GM18909 (cell line): ENCODE data around the gene C3.
"Not testable (repeated sequence)": the region's sequence is repeated elsewhere in the genome, so short reads cannot be mapped to it uniquely, and the experiment has no call there.

Experiments
- ATAC-seq: cut with Tn5 transposase; IDR thresholded peaks from one replicate; pipeline ENCODE4 v1.9.1; 2021; ENCODE audit warnings: mild to moderate bottlenecking; ENCODE audit not compliant: unreplicated experiment, poor library complexity

Gene C3

GRCh38 chr19:6672693-6673290 is 47.7 kb downstream of the C3 start:
- no peak for ATAC-seq

DNA sequence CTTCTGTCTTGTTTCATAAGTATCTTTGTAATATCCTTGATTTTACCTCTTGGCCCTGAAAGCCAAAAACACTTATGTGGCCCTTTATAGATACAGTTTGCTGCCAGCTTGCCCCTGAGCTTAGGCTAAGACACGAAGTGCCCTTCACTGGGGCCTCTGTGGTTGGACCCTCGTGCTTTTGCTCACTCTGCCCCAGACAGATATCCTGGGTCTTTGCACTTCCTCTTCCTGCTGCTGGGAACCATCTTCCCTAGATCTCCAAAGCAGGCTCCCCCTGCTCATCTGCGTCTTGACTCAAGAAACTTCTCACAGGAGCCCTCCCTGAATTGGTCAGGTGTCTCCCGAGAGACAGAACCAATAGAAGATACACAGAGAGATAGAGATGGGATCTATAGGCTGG is 48.5 kb downstream of the C3 start:
- ATAC-seq: no peak

- no peak for ATAC-seq
These were observed 51.8 kb downstream of the C3 start for GRCh38 chr19:6668691-6669090.

DNA sequence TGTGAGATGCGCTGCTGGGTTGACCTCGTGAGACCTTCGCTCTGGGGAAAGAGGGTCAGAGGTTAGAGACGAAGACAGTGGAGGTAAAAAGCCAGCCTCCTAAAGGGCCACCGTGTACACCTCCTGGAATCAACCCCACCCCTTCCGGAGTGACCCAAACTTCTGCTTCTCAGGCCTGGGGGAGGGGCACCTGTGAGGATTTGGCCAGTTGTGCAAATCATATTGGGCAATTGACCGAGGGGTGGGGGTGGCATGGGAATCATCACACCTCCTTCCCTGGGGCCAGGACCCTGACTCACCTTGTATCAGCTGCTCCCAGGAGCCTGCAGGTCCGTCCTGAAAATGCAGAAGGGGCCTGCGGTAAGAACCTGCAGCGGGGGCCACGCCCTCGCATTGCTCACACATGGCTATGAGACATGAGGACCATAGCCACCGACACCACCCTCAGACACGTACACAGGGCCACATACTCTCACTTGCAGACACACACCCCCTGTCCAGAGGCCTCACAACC is 53.3 kb downstream of the C3 start:
- no peak for ATAC-seq

- ATAC-seq: no peak
These were observed 55.5 kb downstream of the C3 start for GRCh38 chr19:6664916-6665315.

DNA sequence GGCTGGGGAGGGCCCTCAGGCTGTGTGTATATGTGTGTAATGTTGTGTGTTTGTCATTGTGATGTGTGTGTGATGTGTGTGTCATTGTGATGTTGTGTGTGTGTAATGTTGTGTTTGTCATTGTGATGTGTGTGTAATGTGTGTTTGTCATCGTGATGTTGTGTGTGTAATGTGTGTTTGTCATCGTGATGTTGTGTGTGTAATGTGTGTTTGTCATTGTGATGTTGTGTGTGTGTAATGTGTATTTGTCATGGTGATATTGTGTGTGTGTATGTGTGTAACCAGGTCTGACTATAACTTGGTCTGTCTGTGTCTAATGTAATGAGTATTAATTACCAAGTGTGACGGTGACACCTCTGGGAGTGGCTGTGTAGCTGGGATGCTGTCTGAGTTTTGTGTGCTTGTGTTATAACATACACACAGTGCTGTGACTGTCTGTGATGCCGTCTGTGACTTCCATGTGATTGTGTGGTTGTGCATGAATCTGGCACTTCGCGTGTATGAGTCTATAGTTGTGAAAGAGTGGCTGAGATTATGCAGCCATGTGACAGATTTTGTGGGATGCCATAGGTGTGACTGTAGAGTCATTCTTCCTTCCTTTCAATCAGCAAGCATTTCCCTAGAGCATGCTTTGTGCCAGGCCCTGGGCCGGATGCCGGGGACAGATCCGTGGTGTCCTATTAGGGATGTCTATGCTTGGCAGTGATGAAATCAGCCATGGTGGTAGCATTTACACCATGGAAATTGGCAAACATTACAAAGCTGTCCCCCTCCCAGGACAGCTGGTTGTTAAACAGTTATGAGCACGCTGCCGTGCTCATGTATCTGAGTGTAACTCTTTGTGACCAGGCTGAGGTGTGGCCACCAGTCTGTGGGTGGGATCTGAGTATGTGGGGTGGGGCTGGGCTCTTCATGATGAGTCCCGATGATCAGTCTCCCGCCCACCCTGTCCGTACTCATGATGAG is 56.9 kb downstream of the C3 start:
- ATAC-seq: no peak

GRCh38 chr19:6662702-6663101 is 57.7 kb downstream of the C3 start:
- ATAC-seq: no peak

DNA sequence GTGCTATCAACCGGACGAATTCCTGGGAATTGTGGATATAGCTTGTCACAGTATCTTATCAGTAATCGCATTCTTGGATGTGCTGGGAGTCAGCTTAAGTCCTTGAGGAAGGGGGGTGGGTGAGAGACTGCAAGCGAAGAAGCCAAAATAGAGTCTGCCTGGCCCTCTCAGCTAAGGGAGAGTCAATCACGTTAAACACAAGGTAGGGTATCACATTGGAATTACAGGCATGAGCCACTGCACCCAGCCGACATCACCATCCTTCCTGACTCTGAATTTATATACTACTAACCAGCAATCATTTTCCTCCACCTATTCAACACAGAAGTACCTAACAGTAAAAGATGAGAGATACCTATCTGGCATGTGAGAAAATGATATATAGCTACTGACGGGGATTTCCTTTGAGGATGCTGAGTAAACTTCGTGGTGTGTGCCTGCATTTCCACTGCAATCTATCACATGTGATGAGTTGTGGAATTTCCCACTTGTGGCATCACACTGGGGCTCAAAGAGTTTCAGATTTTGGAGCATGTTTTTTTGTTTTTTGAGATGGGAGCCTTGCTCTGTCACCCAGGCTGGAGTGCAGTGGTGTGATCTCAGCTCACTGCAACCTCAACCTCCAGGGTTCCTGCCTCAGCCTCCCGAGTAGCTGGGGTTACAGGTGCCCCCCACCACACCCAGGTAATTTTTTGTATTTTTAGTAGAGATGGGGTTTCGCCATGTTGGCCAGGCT is 58.8 kb downstream of the C3 start:
- not testable (repeated sequence) for ATAC-seq

GRCh38 chr19:6660930-6661329 is 59.5 kb downstream of the C3 start:
- no peak for ATAC-seq

GRCh38 chr19:6656390-6656789 is 64.1 kb downstream of the C3 start:
- not testable (repeated sequence) for ATAC-seq

- ATAC-seq: no peak
These were observed 65.8 kb downstream of the C3 start for GRCh38 chr19:6654347-6655310.

DNA sequence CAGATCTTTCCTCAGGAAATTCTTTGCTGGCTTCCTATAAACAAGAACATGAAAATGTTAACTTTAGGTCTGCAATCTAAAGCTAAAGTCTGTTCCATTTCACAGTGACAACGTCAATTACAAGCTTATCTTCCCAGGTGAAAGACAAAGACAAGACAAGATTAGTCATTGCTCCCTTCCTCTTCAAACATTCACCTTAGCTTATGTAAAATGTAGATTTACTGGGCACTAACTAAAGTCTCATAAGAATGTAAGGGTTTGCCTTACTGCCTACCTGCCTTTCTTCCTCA is 67.7 kb downstream of the C3 start:
- ATAC-seq: no peak

DNA sequence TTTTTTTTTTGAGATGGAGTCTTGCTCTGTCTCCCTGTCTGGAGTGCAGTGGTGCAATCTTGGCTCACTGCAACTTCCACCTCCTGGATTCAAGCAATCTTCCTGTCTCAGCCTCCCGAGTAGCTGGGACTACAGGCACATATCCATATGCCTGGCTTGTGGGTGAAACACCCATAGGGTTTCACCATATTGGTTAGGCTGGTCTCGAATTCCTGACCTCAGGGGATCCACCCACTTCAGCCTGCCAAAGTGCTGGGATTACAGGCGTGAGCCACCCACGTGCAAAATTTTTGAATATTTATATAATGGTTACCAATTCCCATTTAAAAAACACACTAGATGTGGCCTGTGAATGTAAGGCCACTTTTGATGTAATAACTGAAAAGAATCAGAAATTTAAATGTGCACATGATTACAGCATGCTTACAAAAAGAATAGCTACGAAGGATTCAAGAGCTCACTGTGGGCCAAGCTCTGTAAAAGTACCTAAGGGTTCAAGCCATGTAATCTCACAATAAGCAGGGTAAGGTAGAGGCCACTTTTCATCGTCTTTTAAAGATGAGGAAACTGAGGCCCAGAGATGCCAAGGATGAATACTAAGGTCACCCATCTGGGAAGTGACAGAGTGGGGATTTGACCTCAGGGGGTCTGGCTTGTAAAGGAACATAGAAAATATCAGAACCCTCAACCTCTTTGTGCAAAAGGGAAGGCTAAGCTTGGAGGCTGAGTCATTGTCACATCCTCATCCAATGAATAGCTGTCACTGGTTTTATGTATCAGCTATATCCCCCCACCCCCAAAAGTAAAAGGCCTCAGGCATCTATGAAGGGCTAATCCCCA is 68.3 kb downstream of the C3 start:
- ATAC-seq: no peak

- ATAC-seq: no peak
These were observed 71.3 kb downstream of the C3 start for GRCh38 chr19:6649185-6649584.

- no peak for ATAC-seq
These were observed 72.2 kb downstream of the C3 start for GRCh38 chr19:6648141-6648715.

- no peak for ATAC-seq
These were observed 75.7 kb downstream of the C3 start for GRCh38 chr19:6644796-6645195.

DNA sequence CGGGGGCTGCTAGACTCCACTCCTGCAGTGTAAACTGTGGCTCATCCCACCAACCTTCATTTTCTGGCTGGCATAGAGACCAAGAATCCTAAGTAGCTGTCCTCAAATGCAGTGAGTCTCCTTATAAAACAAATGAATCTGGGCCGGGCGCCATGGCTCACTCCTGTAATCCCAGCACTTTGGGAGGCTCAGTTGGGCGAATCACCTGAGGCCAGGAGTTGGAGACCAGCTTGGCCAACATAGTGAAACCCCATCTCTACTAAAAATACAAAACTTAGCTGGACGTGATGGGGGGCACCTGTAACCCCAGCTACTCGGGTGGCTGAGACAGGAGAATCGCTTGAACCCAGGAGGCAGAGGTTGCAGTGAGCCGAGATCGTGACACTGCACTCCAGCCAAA is 80.1 kb downstream of the C3 start:
- not testable (repeated sequence) for ATAC-seq

- ATAC-seq: no peak
These were observed 81.0 kb downstream of the C3 start for GRCh38 chr19:6639439-6639838.

GRCh38 chr19:6633456-6633813 is 87.0 kb downstream of the C3 start:
- not testable (repeated sequence) for ATAC-seq
